HepG2 (cell line): ENCODE data around the gene ZNF74. TPM values are rescaled to one million over a fixed set of nuclear protein-coding genes. Genes with fewer than 3 reads are reported as not detected.

ENCODE experiments used
- ATAC-seq: fragments of 200-7000 bp; cut with Tn5 transposase; 3 replicates; pipeline ENCODE4 v1.9.1; 2020; ENCODE audit warnings: mild to moderate bottlenecking, moderate library complexity
- BruUV-seq: library from RNA; stranded (reverse); fragments of 400-500 nt; replicated peaks from 2 replicates; lab custom pipeline; 2021; lab: Mats Ljungman, UMichigan
- CTCF ChIA-PET: fragments of 300-600 bp; formaldehyde crosslinking; extraction: SDS; loops from one replicate; lab custom pipeline; 2021; ENCODE audit warnings: low total read pairs, inconsistent platforms, low intra/inter-chr PET ratio; lab: Yijun Ruan, JAX
- POLR2A ChIA-PET: fragments of 350-600 bp; sonication (Branson Sonifier 250); formaldehyde crosslinking; loops from one replicate; lab custom pipeline; 2020; ENCODE audit warnings: antibody characterized with exemption, inconsistent platforms; lab: Yijun Ruan, JAX
- DNase-seq: peaks from one replicate; pipeline ENCODE4 v3.0.0-alpha.2; 2015; ENCODE audit warnings: low spot score
- FAIRE-seq: peaks from 3 replicates; lab custom pipeline; 2011; peaks lifted over from hg19 to GRCh38; lab: Jason Lieb, UNC
- H2AFZ ChIP-seq: one replicate; pipeline ENCODE4 v1.6.1; 2011; ENCODE audit warnings: low read length, inconsistent platforms
- H3K27ac ChIP-seq: fragments of 300-600 bp; 3 replicates; pipeline ENCODE4 v1.8.0; 2011; ENCODE audit warnings: mixed run types, mild to moderate bottlenecking, mixed read lengths, low read length, inconsistent platforms; ENCODE audit not compliant: insufficient read depth; ENCODE audit errors: extremely low read length
- H3K27me3 ChIP-seq, 2 experiments: fragments of 200-600 bp in 1 of 2; 2 replicates in 1 of 2; 3 replicates in 1 of 2; pipeline versions ENCODE4 v1.6.0 to v1.8.0; 2011; ENCODE audit warnings: low read length in 2 of 2, mild to moderate bottlenecking in 2 of 2, moderate library complexity in 2 of 2, inconsistent platforms in 1 of 2; ENCODE audit not compliant: insufficient read depth in 2 of 2, control insufficient read depth in 1 of 2
- H3K36me3 ChIP-seq, 2 experiments: fragments of 200-600 bp in 1 of 2; replicated peaks in 1 of 2; 2 replicates in 1 of 2; 3 replicates in 1 of 2; pipeline versions ENCODE4 v1.5.1 to v1.8.0; 2011; ENCODE audit warnings: low read length in 2 of 2, inconsistent platforms in 1 of 2; ENCODE audit not compliant: insufficient read depth in 2 of 2, control insufficient read depth in 1 of 2
- H3K4me1 ChIP-seq: 2 replicates; pipeline ENCODE4 v1.5.1; 2012; ENCODE audit warnings: low read length, inconsistent platforms; ENCODE audit not compliant: insufficient read depth
- H3K4me2 ChIP-seq: 2 replicates; pipeline ENCODE4 v1.6.0; 2011; ENCODE audit warnings: low read depth, low read length, inconsistent platforms
- H3K4me3 ChIP-seq, 3 experiments: fragments of 200-600 bp in 1 of 3; sonication (generic), shearing (Covaris generic) in 1 of 3; replicated peaks in 1 of 3; 2 replicates each; pipeline ENCODE4 v1.5.1; 2011 to 2016; ENCODE audit warnings: low read length in 3 of 3, inconsistent platforms in 2 of 3, low read depth in 2 of 3, mild to moderate bottlenecking in 2 of 3, control low read depth in 1 of 3, mixed read lengths in 1 of 3; ENCODE audit not compliant: insufficient read depth in 1 of 3
- H3K79me2 ChIP-seq: one replicate; pipeline ENCODE4 v1.6.1; 2011; ENCODE audit warnings: low read length, inconsistent platforms; ENCODE audit not compliant: insufficient read depth
- H3K9ac ChIP-seq: 2 replicates; pipeline ENCODE4 v1.6.0; 2011; ENCODE audit warnings: mild to moderate bottlenecking, low read depth, low read length, inconsistent platforms; ENCODE audit not compliant: insufficient read depth
- H3K9me3 ChIP-seq: 2 replicates; pipeline ENCODE4 v1.5.1; 2012; ENCODE audit warnings: mild to moderate bottlenecking, low read length
- H4K20me1 ChIP-seq: 2 replicates; pipeline ENCODE4 v1.6.0; 2011; ENCODE audit warnings: inconsistent platforms, mild to moderate bottlenecking, low read length, moderate library complexity; ENCODE audit not compliant: insufficient read depth
- AGO1 ChIP-seq: fragments of 200-400 bp; formaldehyde crosslinking; IDR thresholded peaks from 2 replicates; pipeline ENCODE4 v1.6.1; 2017; ENCODE audit warnings: mild to moderate bottlenecking, low read depth, low read length, moderate library complexity; ENCODE audit not compliant: poor library complexity, severe bottlenecking
- MAFG ChIP-seq: sonication (generic); formaldehyde crosslinking; IDR thresholded peaks from 2 replicates; pipeline ENCODE4 v1.5.1; 2020; ENCODE audit warnings: mild to moderate bottlenecking, missing genetic modification reagents
- MIXL1 ChIP-seq: IDR thresholded peaks from 2 replicates; pipeline ENCODE4 v1.6.1; 2016
- REXO4 ChIP-seq: sonication (generic); formaldehyde crosslinking; IDR thresholded peaks from 2 replicates; pipeline ENCODE4 v1.8.0; 2022; ENCODE audit warnings: missing genetic modification reagents, mild to moderate bottlenecking, borderline replicate concordance
- RFX1 ChIP-seq: fragments of 450-650 bp; IDR thresholded peaks from 2 replicates; pipeline ENCODE4 v1.6.1; 2017
- ZBTB4 ChIP-seq: sonication (generic); formaldehyde crosslinking; IDR thresholded peaks from 2 replicates; pipeline ENCODE4 v1.4.0; 2020; ENCODE audit warnings: missing genetic modification reagents, mild to moderate bottlenecking, borderline replicate concordance
- ZNF34 ChIP-seq: sonication (generic); formaldehyde crosslinking; IDR thresholded peaks from 2 replicates; pipeline ENCODE4 v1.4.0; 2020; ENCODE audit warnings: mild to moderate bottlenecking, missing genetic modification reagents, borderline replicate concordance
- WGBS: methylation state at CpG from one replicate; pipeline ENCODE4 v1.1.6; 2017; ENCODE audit warnings: low lambda C conversion rate; 5-methylcytosine and 5-hydroxymethylcytosine counted together
- in situ Hi-C: cut with HindIII; loops from 2 replicates; pipeline ENCODE4 v1.10.0; 2017; ENCODE audit warnings: low pct_unique_long_range_greater_than_20kb; ENCODE audit not compliant: extremely low pct_ligation_motif_present
- intact Hi-C: fragments of 100-400 bp; cut with micrococcal nuclease; formaldehyde crosslinking; loops from one replicate; pipeline ENCODE4 v1.10.0; 2022; ENCODE audit not compliant: unreplicated experiment
- polyA plus RNA-seq, 8 experiments: library from polyadenylated mRNA; depleted of rRNA in 3 of 8; stranded (reverse) in 7 of 8; unstranded in 1 of 8; fragments of >200 nt; fragmentation: Illumina TruSeq in 4 of 8; extraction: Trizol in 4 of 8; gene quantifications; 2 replicates each; pipeline versions ENCODE4 v1.2.1 to v1.2.3, GENCODE V29; 2011 to 2016; ENCODE audit warnings: low read depth in 4 of 8, missing spikeins in 1 of 8, mixed read lengths in 1 of 8; ENCODE audit not compliant: insufficient read depth in 1 of 8
- total RNA-seq, 5 experiments: library from RNA; depleted of rRNA; stranded (reverse); fragments of >200 nt; fragmentation: Illumina TruSeq; extraction: Trizol; gene quantifications; 2 replicates each; pipeline ENCODE4 v1.2.3, GENCODE V29; 2016; ENCODE audit warnings: low read depth in 1 of 5
- TF ChIP-seq, protein P1 (sequence below): sonication (generic); formaldehyde crosslinking; IDR thresholded peaks from 2 replicates; pipeline ENCODE4 v1.4.0; 2020; ENCODE audit warnings: missing genetic modification reagents
- TF ChIP-seq, protein P2 (sequence below): sonication (generic); formaldehyde crosslinking; IDR thresholded peaks from 2 replicates; pipeline ENCODE4 v1.4.0; 2020; ENCODE audit warnings: missing genetic modification reagents

ZNF74 gene
- total and polyA plus RNA-seq, 2 of the 13 experiments (the other 11 are each of a cell fraction or from before 2014, with no cell fraction given), result 6.3 to 9.1 TPM

GRCh38 chr22:20444325-20444724 lies 50.4 kb downstream of the ZNF74 start:
- H3K79me2 ChIP-seq, result no peaks in the 10 kb centered on the region
- no peak overlapping the region for H3K4me3 ChIP-seq
- ATAC-seq (no peak), FAIRE-seq (no peak), DNase-seq (no peak)
- no peak overlapping the region for H3K4me2 ChIP-seq
- H3K9me3 ChIP-seq, result no peaks in the 10 kb centered on the region
- in situ Hi-C loops, result no loop called here
- intact Hi-C loops, result no loop called here
- H3K27ac ChIP-seq, result no peak overlapping the region
- BruUV-seq, result no TSS peak
- TF ChIP-seq MIXL1 (CRISPR knock-in tag), result no peak
- TF ChIP-seq ZNF34, result no peak
- no peak for TF ChIP-seq RFX1
- TF ChIP-seq, protein P1, sequence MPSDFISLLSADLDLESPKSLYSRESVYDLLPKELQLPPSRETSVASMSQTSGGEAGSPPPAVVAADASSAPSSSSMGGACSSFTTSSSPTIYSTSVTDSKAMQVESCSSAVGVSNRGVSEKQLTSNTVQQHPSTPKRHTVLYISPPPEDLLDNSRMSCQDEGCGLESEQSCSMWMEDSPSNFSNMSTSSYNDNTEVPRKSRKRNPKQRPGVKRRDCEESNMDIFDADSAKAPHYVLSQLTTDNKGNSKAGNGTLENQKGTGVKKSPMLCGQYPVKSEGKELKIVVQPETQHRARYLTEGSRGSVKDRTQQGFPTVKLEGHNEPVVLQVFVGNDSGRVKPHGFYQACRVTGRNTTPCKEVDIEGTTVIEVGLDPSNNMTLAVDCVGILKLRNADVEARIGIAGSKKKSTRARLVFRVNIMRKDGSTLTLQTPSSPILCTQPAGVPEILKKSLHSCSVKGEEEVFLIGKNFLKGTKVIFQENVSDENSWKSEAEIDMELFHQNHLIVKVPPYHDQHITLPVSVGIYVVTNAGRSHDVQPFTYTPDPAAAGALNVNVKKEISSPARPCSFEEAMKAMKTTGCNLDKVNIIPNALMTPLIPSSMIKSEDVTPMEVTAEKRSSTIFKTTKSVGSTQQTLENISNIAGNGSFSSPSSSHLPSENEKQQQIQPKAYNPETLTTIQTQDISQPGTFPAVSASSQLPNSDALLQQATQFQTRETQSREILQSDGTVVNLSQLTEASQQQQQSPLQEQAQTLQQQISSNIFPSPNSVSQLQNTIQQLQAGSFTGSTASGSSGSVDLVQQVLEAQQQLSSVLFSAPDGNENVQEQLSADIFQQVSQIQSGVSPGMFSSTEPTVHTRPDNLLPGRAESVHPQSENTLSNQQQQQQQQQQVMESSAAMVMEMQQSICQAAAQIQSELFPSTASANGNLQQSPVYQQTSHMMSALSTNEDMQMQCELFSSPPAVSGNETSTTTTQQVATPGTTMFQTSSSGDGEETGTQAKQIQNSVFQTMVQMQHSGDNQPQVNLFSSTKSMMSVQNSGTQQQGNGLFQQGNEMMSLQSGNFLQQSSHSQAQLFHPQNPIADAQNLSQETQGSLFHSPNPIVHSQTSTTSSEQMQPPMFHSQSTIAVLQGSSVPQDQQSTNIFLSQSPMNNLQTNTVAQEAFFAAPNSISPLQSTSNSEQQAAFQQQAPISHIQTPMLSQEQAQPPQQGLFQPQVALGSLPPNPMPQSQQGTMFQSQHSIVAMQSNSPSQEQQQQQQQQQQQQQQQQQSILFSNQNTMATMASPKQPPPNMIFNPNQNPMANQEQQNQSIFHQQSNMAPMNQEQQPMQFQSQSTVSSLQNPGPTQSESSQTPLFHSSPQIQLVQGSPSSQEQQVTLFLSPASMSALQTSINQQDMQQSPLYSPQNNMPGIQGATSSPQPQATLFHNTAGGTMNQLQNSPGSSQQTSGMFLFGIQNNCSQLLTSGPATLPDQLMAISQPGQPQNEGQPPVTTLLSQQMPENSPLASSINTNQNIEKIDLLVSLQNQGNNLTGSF (CRISPR knock-in tag), result no peak
- TF ChIP-seq AGO1, result no peak
- TF ChIP-seq, protein P2, sequence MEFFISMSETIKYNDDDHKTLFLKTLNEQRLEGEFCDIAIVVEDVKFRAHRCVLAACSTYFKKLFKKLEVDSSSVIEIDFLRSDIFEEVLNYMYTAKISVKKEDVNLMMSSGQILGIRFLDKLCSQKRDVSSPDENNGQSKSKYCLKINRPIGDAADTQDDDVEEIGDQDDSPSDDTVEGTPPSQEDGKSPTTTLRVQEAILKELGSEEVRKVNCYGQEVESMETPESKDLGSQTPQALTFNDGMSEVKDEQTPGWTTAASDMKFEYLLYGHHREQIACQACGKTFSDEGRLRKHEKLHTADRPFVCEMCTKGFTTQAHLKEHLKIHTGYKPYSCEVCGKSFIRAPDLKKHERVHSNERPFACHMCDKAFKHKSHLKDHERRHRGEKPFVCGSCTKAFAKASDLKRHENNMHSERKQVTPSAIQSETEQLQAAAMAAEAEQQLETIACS (CRISPR knock-in tag), result no peak
- no peak for TF ChIP-seq MAFG (CRISPR knock-in tag)
- TF ChIP-seq ZBTB4 (CRISPR knock-in tag), result no peak
- TF ChIP-seq REXO4, result no peak
- no peak overlapping the region for H3K9ac ChIP-seq
- CTCF ChIA-PET, result no interaction called here
- H4K20me1 ChIP-seq, result no peaks in the 10 kb centered on the region
- no peak overlapping the region for H2AFZ ChIP-seq
- H3K27me3 ChIP-seq, result no peaks in the 10 kb centered on the region
- peaks cover 2 to 4% of the 10 kb centered on the region in 2 experiments; a peak in 2 of 5 replicates for H3K36me3 ChIP-seq
- peaks cover 15% of the 10 kb centered on the region for H3K4me1 ChIP-seq
- POLR2A ChIA-PET, result no interaction called here
- 97% methylated on average over 4 of the region's 4 CpGs for WGBS
